Osteoblast (primary cell): ENCODE results near the gene CCDC186. TPM values are rescaled to one million over a fixed set of nuclear protein-coding genes. Genes with fewer than 3 reads are reported as not detected.
A peak's percentile ranks its signal among the peaks of the same experiment; 100 is the strongest.

Source experiments
- DNase-seq: peaks from one replicate; pipeline ENCODE4 v3.0.0; 2011; ENCODE audit warnings: low spot score, mixed read lengths; ENCODE audit not compliant: insufficient read length; ENCODE audit errors: missing footprints
- H2AFZ ChIP-seq: 2 replicates; pipeline ENCODE4 v1.6.0; 2011; ENCODE audit warnings: mild to moderate bottlenecking, low read length
- H3K27ac ChIP-seq: 2 replicates; pipeline ENCODE4 v1.5.1; 2011; ENCODE audit warnings: mild to moderate bottlenecking, low read depth, low read length, moderate library complexity
- H3K27me3 ChIP-seq: 2 replicates; pipeline ENCODE4 v1.6.0; 2012; ENCODE audit warnings: mild to moderate bottlenecking, control low read depth, inconsistent platforms, low read length, moderate library complexity; ENCODE audit not compliant: insufficient read depth
- H3K36me3 ChIP-seq: 2 replicates; pipeline ENCODE4 v1.5.1; 2011; ENCODE audit warnings: mild to moderate bottlenecking, low read length, control low read depth, moderate library complexity; ENCODE audit not compliant: insufficient read depth
- H3K4me1 ChIP-seq: 2 replicates; pipeline ENCODE4 v1.5.1; 2011; ENCODE audit warnings: mild to moderate bottlenecking, low read length, control low read depth, moderate library complexity; ENCODE audit not compliant: insufficient read depth
- H3K4me2 ChIP-seq: 2 replicates; pipeline ENCODE4 v1.6.0; 2011; ENCODE audit warnings: mild to moderate bottlenecking, low read length; ENCODE audit not compliant: insufficient read depth
- H3K4me3 ChIP-seq: fragments of 200-600 bp; sonication (generic); 3 replicates; pipeline ENCODE4 v1.5.1; 2012; ENCODE audit warnings: mild to moderate bottlenecking, low read length, inconsistent platforms; ENCODE audit not compliant: insufficient read depth
- H3K79me2 ChIP-seq: 2 replicates; pipeline ENCODE4 v1.6.0; 2012; ENCODE audit warnings: mild to moderate bottlenecking, low read length, control low read depth, inconsistent platforms; ENCODE audit not compliant: insufficient read depth
- H3K9me3 ChIP-seq: 2 replicates; pipeline ENCODE4 v1.5.1; 2011; ENCODE audit warnings: low read depth, low read length, control low read depth
- H4K20me1 ChIP-seq: 2 replicates; pipeline ENCODE4 v1.6.0; 2012; ENCODE audit warnings: mild to moderate bottlenecking, low read length, control low read depth; ENCODE audit not compliant: insufficient read depth
- total RNA-seq: library from RNA; depleted of rRNA; stranded (reverse); fragments of >200 nt; gene quantifications from 2 replicates; pipeline ENCODE4 v1.2.3, GENCODE V29; 2012
- TF ChIP-seq, protein P1 (sequence below): IDR thresholded peaks from 2 replicates; pipeline ENCODE4 v1.5.1; 2011; ENCODE audit warnings: mild to moderate bottlenecking, low read depth, low read length, moderate library complexity; ENCODE audit errors: extremely low read depth

Gene CCDC186
- total RNA-seq, 1 donor = 17.0 TPM

DNA sequence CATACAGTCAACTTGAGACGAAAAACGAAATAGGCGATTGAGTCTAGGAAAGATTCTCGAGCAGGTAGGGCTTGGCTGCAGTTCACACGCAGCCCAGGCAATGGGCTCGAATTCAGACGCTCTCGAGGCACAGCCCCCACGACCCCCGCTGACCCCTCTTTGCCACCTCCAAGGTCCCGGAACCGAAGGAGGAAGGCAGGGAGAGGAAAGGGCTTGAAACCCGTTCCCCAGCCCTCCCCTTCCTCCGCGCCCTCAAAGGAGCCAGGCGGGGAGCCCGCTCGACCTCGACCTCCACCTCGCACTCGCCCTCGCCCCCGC lies 441 bp downstream of the CCDC186 start:
- peaks cover 15% of the 10 kb centered on the region for H4K20me1 ChIP-seq
- H3K27me3 ChIP-seq = peaks cover 6% of the 10 kb centered on the region
- H3K27ac ChIP-seq = peak overlapping the region; percentile 92
- DNase-seq = peak; percentile 56
- peaks cover 2% of the 10 kb centered on the region for H3K36me3 ChIP-seq
- TF ChIP-seq, protein P1, sequence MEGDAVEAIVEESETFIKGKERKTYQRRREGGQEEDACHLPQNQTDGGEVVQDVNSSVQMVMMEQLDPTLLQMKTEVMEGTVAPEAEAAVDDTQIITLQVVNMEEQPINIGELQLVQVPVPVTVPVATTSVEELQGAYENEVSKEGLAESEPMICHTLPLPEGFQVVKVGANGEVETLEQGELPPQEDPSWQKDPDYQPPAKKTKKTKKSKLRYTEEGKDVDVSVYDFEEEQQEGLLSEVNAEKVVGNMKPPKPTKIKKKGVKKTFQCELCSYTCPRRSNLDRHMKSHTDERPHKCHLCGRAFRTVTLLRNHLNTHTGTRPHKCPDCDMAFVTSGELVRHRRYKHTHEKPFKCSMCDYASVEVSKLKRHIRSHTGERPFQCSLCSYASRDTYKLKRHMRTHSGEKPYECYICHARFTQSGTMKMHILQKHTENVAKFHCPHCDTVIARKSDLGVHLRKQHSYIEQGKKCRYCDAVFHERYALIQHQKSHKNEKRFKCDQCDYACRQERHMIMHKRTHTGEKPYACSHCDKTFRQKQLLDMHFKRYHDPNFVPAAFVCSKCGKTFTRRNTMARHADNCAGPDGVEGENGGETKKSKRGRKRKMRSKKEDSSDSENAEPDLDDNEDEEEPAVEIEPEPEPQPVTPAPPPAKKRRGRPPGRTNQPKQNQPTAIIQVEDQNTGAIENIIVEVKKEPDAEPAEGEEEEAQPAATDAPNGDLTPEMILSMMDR = no peak
- H3K4me1 ChIP-seq = peaks cover 17% of the 10 kb centered on the region
- H3K4me2 ChIP-seq = peak overlapping the region; percentile 94
- peaks cover 55% of the 10 kb centered on the region for H3K79me2 ChIP-seq
- H3K9me3 ChIP-seq = no peaks in the 10 kb centered on the region
- H3K4me3 ChIP-seq = peak overlapping the region; percentile 99
- H2AFZ ChIP-seq = peak overlapping the region; percentile 95

DNA sequence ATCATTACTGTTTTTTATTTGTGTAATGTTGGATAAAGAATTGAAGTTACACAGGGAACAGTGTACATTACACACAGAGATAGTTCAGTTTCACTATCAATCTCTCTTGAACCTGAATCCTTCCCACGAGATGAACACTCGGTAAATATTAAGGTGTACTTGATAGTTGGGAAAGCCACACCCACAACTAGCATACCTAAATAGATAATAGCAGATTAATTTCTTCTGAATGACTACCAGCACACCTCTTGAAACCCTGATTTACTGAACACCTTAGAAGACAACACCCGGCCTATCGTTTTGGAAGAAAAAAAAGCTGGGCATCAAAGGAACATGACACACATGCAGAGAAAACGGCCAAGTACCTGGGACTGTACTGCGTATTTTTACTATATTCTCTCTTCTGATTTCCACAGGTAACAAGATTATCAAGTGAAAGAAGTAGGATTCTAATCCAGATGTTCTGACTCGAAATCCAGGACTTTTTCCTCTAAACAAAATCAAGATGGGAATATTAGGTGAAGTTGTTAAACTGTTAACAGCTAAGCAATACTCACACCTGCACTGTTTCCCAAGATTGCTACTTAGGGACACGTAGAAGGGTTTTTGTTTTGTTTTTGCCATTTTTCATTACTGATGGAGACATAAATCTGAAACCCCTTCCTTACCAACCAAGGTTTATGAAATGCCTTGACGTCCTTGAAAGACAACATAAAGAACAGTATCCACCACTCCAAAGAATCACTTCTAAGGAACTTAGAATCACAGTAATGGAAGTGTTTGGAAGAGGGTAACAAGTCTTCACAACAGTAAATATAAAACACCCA lies 1.0 kb downstream of the CCDC186 start:
- peak overlapping the region; percentile 94 for H3K4me2 ChIP-seq
- H3K4me3 ChIP-seq = peak overlapping the region; percentile 99
- peaks cover 60% of the 10 kb centered on the region for H3K79me2 ChIP-seq
- DNase-seq = peak; percentile 15
- peaks cover 4% of the 10 kb centered on the region for H3K36me3 ChIP-seq
- H3K27me3 ChIP-seq = peaks cover 6% of the 10 kb centered on the region
- H3K9me3 ChIP-seq = no peaks in the 10 kb centered on the region
- H3K27ac ChIP-seq = peak overlapping the region; percentile 92
- peaks cover 17% of the 10 kb centered on the region for H3K4me1 ChIP-seq
- H2AFZ ChIP-seq = peak overlapping the region; percentile 95
- H4K20me1 ChIP-seq = peaks cover 20% of the 10 kb centered on the region
- TF ChIP-seq, protein P1 = no peak

DNA sequence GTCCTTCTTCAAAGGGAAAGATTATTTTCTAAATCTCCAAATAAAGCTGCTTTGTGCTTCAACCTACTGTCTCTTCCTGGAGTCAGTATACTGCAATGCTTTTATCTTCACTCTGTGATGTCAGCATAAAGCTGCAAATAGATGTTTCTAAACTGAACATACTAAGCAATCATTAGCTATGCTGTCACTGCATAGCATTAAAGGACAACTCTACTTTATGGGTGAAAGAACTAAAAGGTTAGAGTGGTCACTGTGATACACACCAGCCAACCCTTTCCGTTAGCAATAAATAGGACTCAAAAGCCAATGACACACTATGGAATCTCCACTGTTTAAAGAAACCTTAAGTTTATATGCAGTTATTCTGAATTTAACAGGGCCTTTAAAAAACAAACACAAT lies 1.8 kb downstream of the CCDC186 start:
- Histone ChIP-seq H3K36me3 (peaks cover 4% of the 10 kb centered on the region), H3K27ac (no peak overlapping the region), H3K4me2 (peak overlapping the region; percentile 94), H4K20me1 (peaks cover 21% of the 10 kb centered on the region), H3K4me3 (peak overlapping the region; percentile 99), H3K27me3 (peaks cover 6% of the 10 kb centered on the region), H3K79me2 (peaks cover 65% of the 10 kb centered on the region), H3K9me3 (no peaks in the 10 kb centered on the region), H2AFZ (no peak overlapping the region), H3K4me1 (peaks cover 17% of the 10 kb centered on the region)
- TF ChIP-seq, protein P1 = no peak
- no peak for DNase-seq

DNA sequence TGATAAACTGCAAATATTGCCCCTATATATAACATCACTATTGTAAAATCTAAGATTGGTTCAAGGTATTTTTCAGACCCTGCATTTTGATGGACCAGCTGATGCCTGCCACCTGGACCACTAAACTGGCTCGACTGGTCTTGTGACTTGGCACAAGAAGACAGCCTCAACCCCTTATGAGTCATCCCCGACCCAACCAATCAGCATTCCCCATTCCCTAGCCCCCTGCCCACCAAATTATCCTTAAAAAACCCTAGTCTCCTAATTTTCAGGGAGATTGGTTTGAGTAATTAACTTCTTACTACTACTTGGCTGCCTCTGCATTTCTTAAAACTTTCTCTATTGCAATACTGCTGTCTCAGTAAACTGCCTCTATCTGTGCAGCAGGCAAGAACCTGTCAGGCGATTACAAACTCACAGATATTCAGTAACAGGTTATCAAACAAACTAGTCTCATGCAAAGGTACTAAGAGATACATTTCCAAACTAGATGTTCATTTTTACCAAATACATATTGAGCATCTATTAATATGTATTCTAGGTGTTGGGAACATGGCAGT lies 5.5 kb downstream of the CCDC186 start:
- TF ChIP-seq, protein P1 = no peak
- no peak overlapping the region for H2AFZ ChIP-seq
- no peaks in the 10 kb centered on the region for H3K27me3 ChIP-seq
- H3K4me1 ChIP-seq = peaks cover 14% of the 10 kb centered on the region
- no peak for DNase-seq
- peaks cover 4% of the 10 kb centered on the region for H3K36me3 ChIP-seq
- H3K79me2 ChIP-seq = peaks cover 81% of the 10 kb centered on the region
- peaks cover 21% of the 10 kb centered on the region for H4K20me1 ChIP-seq
- no peak overlapping the region for H3K4me3 ChIP-seq
- no peak overlapping the region for H3K27ac ChIP-seq
- no peaks in the 10 kb centered on the region for H3K9me3 ChIP-seq
- H3K4me2 ChIP-seq = no peak overlapping the region
